GM10248 (cell line): ENCODE results near the gene NADK2.
"Not testable (repeated sequence)": the region's sequence is repeated elsewhere in the genome, so short reads cannot be mapped to it uniquely, and the experiment has no call there.

Experiments
- CTCF ChIA-PET: fragments of 300-600 bp; sonication (Branson Sonifier 250); formaldehyde crosslinking; extraction: SDS; loops from one replicate; lab custom pipeline; 2021; ENCODE audit warnings: antibody characterized with exemption; lab: Yijun Ruan, JAX
- POLR2A ChIA-PET: fragments of 350-650 bp; sonication (Branson Sonifier 250); formaldehyde crosslinking; extraction: SDS; loops from one replicate; lab custom pipeline; 2020; ENCODE audit warnings: antibody characterized with exemption; lab: Yijun Ruan, JAX
- DNase-seq: peaks from one replicate; pipeline ENCODE4 v3.0.0; 2012; ENCODE audit errors: extremely low spot score
- TF ChIP-seq, protein P1 (sequence below): IDR thresholded peaks from 2 replicates; pipeline ENCODE4 v1.5.1; 2012; ENCODE audit warnings: mild to moderate bottlenecking, low read depth; ENCODE audit errors: extremely low read depth, missing control alignments, control extremely low read depth

Gene NADK2

GRCh38 chr5:36241631-36242533 lies at the start of gene NADK2:
TSS of gene NADK2 (minus strand) at chr5:36241925. CDS start at chr5:36241798, 127 bp downstream.
- peak; percentile 95 for DNase-seq
- CTCF ChIA-PET = interaction anchor here (0.7 to 6.5 kb wide), 42 partner anchors 10 to 454 kb away, joined by 3 to 39 read pairs (median 4); no protein-coding TSS in a partner anchor

GRCh38 chr5:36285837-36286615 lies 44.3 kb upstream of the NADK2 start:
- DNase-seq = no peak
- ChIA-PET POLR2A (no interaction called here), CTCF (interaction anchor here (1.2 kb wide), 2 partner anchors 13 to 20 kb away, joined by 3 to 4 read pairs; no protein-coding TSS in a partner anchor)
- TF ChIP-seq, protein P1, sequence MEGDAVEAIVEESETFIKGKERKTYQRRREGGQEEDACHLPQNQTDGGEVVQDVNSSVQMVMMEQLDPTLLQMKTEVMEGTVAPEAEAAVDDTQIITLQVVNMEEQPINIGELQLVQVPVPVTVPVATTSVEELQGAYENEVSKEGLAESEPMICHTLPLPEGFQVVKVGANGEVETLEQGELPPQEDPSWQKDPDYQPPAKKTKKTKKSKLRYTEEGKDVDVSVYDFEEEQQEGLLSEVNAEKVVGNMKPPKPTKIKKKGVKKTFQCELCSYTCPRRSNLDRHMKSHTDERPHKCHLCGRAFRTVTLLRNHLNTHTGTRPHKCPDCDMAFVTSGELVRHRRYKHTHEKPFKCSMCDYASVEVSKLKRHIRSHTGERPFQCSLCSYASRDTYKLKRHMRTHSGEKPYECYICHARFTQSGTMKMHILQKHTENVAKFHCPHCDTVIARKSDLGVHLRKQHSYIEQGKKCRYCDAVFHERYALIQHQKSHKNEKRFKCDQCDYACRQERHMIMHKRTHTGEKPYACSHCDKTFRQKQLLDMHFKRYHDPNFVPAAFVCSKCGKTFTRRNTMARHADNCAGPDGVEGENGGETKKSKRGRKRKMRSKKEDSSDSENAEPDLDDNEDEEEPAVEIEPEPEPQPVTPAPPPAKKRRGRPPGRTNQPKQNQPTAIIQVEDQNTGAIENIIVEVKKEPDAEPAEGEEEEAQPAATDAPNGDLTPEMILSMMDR = no peak

More at GRCh38 chr5:36241631-36242533, at the start of gene NADK2:
- POLR2A ChIA-PET = interaction anchor here (1.0 to 1.3 kb wide), 2 partner anchors 11 to 90 kb away, joined by 3 read pairs; partner anchors contain the start of genes LMBRD2 and SKP2
- TF ChIP-seq, protein P1 = peak; percentile 58

- CTCF ChIA-PET = interaction anchor here (2.2 kb wide), 1 partner anchor 18 kb away, joined by 16 read pairs; no protein-coding TSS in a partner anchor
- POLR2A ChIA-PET, DNase-seq: not testable (repeated sequence)
These were observed 42.0 kb upstream of the NADK2 start for GRCh38 chr5:36283775-36284174.

DNA sequence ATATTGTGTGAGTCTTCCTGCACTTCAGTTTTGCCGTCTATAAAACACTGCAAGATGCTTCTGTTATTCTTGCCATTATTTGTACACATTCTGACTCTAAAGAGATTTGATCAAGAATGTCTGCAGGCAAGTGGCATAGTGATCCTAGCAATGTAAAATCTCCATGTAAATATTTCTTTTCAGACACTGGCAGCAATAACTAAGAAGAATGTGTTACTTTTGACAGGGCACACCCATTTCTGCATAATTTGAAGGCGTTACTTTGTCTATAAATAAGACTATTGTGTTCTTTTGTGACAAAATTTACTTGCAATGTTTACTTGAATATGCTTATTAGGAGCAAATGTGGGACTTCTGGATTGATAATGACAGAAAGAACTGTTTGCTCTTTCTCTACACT lies 39.9 kb upstream of the NADK2 start:
- CTCF ChIA-PET = interaction anchor here (1.6 to 2.0 kb wide), 3 partner anchors 16 to 203 kb away, joined by 6 to 12 read pairs (median 7); no protein-coding TSS in a partner anchor
- TF ChIP-seq, protein P1 = no peak

GRCh38 chr5:36279054-36279698 lies 37.5 kb upstream of the NADK2 start:
- TF ChIP-seq, protein P1 = no peak
- DNase-seq = no peak
- CTCF ChIA-PET = interaction anchor here (1.5 to 7.9 kb wide), 2 partner anchors 14 to 35 kb away, joined by 3 to 54 read pairs; no protein-coding TSS in a partner anchor

More for the DNA sequence above, 39.9 kb upstream of the NADK2 start:
- POLR2A ChIA-PET = no interaction called here
- DNase-seq = no peak

GRCh38 chr5:36277521-36278176 lies 35.9 kb upstream of the NADK2 start:
- TF ChIP-seq, protein P1 = no peak
- POLR2A ChIA-PET = no interaction called here
- DNase-seq = no peak
- CTCF ChIA-PET = interaction anchor here (0.7 to 7.9 kb wide), 8 partner anchors 8 to 126 kb away, joined by 3 to 54 read pairs (median 4); partner anchors contain the start of gene RANBP3L

More at GRCh38 chr5:36279054-36279698, 37.5 kb upstream of the NADK2 start:
- POLR2A ChIA-PET = no interaction called here
